Activated T-cell treated with anti-CD3 and anti-CD28 coated beads, Interleukin-2, amount 50 U/mL, for 24 hours (primary cell): Measurements from ENCODE around the gene ZNF236.
"Not testable (repeated sequence)": the region's sequence is repeated elsewhere in the genome, so short reads cannot be mapped to it uniquely, and the experiment has no call there.

ENCODE experiments used
- DNase-seq: peaks from one replicate; pipeline ENCODE4 v3.0.0-alpha.2; 2020
- H3K27ac Mint-ChIP-seq: 2 replicates; pipeline ENCODE4 v1.8.0; 2020; ENCODE audit warnings: mild to moderate bottlenecking, mixed read lengths
- H3K27me3 Mint-ChIP-seq: 2 replicates; pipeline ENCODE4 v1.8.0; 2020; ENCODE audit warnings: mixed read lengths
- H3K36me3 Mint-ChIP-seq: 2 replicates; pipeline ENCODE4 v1.8.0; 2020; ENCODE audit warnings: low read depth, mixed read lengths
- H3K4me1 Mint-ChIP-seq: 2 replicates; pipeline ENCODE4 v1.8.0; 2020; ENCODE audit warnings: low read depth, mixed read lengths
- H3K4me3 Mint-ChIP-seq: 2 replicates; pipeline ENCODE4 v1.8.0; 2020; ENCODE audit warnings: mild to moderate bottlenecking, moderate library complexity, mixed read lengths
- H3K9me3 Mint-ChIP-seq: 2 replicates; pipeline ENCODE4 v1.8.0; 2020; ENCODE audit warnings: mixed read lengths

Gene ZNF236

DNA sequence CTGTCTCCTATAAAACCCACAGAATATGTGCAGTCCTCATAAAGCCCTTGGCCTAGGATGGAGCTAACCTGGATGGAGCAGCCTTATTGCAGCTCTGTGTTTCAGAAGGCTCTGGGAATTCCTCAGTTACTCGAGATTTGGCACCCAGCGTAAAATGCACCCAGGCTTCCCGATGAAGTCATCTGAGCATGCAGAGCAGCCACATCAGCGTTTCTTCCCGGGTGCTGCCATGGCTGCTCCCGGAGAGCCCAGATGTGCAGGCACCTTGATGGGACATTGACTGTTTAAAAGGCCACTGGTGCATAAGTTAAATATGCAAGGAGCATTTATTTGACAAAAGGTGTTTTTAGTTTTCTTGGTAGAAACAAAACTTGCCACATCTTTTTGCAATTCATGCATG lies 195.0 kb downstream of the ZNF236 start:
- Mint-ChIP-seq H3K4me1 (peaks cover 18% of the 10 kb centered on the region), H3K36me3 (peaks cover 83% of the 10 kb centered on the region)

DNA sequence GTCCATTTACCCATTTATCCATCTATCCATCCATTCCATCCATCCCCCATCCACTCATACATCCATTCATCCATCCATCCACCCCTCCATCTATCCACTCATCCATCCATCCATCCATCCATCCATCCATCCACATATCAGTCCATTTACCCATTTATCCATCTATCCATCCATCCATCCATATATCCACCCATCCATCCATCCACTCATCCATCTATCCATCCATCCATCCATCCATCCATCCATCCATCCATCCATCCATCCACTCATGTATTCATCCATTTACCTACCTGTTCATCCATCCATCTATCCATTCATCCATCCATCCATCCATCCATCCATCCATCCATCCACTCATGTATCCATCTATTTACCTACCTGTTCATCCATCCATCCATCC lies 196.3 kb downstream of the ZNF236 start:
- not testable (repeated sequence) for H3K27me3 Mint-ChIP-seq, H3K27ac Mint-ChIP-seq, H3K4me3 Mint-ChIP-seq, H3K9me3 Mint-ChIP-seq, DNase-seq
- peaks cover 18% of the 10 kb centered on the region for H3K4me1 Mint-ChIP-seq
- peaks cover 73% of the 10 kb centered on the region for H3K36me3 Mint-ChIP-seq

More for the DNA sequence above, 195.0 kb downstream of the ZNF236 start:
- Mint-ChIP-seq H3K27ac (no peak overlapping the region), H3K27me3 (no peaks in the 10 kb centered on the region), H3K4me3 (no peak overlapping the region), H3K9me3 (no peaks in the 10 kb centered on the region)
- no peak for DNase-seq

DNA sequence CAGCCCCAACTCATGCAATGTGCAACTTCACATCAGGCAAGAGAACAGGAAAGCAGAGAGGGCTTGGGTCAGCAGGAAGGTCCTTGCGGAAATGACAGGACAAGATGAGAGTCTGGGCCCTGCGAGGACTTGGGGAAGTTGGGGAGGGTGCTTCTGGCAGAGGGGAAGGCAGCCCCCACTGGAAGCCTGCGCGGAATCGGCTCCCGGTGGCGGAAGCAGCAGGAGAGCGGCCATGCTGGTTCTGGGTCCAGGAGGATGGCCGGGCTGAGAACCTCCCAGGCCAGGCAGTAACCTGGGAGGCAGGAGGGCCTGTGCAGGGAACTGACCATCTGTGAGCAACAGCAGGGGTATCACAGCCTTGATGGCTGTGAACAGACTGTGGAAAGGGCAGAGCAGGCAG lies 197.3 kb downstream of the ZNF236 start:
- no peak for DNase-seq
- no peaks in the 10 kb centered on the region for H3K9me3 Mint-ChIP-seq
- peak overlapping the region; percentile 57 for H3K27ac Mint-ChIP-seq
- peaks cover 19% of the 10 kb centered on the region for H3K4me1 Mint-ChIP-seq
- no peaks in the 10 kb centered on the region for H3K27me3 Mint-ChIP-seq
- peaks cover 72% of the 10 kb centered on the region for H3K36me3 Mint-ChIP-seq
- no peak overlapping the region for H3K4me3 Mint-ChIP-seq
